Stomach (tissue), 9 donors: ENCODE results near the gene NRCAM. TPM values are rescaled to one million over a fixed set of nuclear protein-coding genes. Genes with fewer than 3 reads are reported as not detected.

ENCODE experiments used
- DNase-seq, 2 donors: peaks; one replicate each; pipeline versions ENCODE4 v3.0.0 to v3.0.0-alpha.2; 2013 to 2019
- H3K27ac ChIP-seq, 5 donors: fragments of 200-600 bp in 4 of 5; sonication (generic) in 4 of 5; one replicate each; pipeline ENCODE4 v1.5.1; 2013 to 2019; ENCODE audit warnings: mild to moderate bottlenecking in 1 of 5, moderate library complexity in 1 of 5
- H3K27me3 ChIP-seq, 3 donors: fragments of 200-600 bp; sonication (generic); one replicate each; pipeline ENCODE4 v1.5.1; 2017 to 2019; ENCODE audit warnings: mixed run types in 1 of 3
- H3K36me3 ChIP-seq, 4 donors: fragments of 200-600 bp; sonication (generic); 1 replicate in 3 of 4; 2 replicates in 1 of 4; pipeline ENCODE4 v1.5.1; 2016 to 2019
- H3K4me1 ChIP-seq, 4 donors: fragments of 200-600 bp; sonication (generic); one replicate each; pipeline ENCODE4 v1.5.1; 2016 to 2019
- H3K4me3 ChIP-seq, 4 donors: fragments of 200-600 bp; sonication (generic) in 3 of 4; one replicate each; pipeline ENCODE4 v1.5.1; 2016 to 2019; ENCODE audit warnings: mild to moderate bottlenecking in 1 of 4
- H3K9me3 ChIP-seq, 4 donors: fragments of 200-600 bp; sonication (generic); one replicate each; pipeline ENCODE4 v1.5.1; 2016 to 2019
- EP300 ChIP-seq: sonication (generic); formaldehyde crosslinking; IDR thresholded peaks from one replicate; pipeline ENCODE4 v1.6.1; 2017; ENCODE audit warnings: antibody characterized with exemption
- POLR2A ChIP-seq, 4 donors: fragments of 450-650 bp; IDR thresholded peaks; one replicate each; pipeline ENCODE4 v1.6.1; 2016; ENCODE audit warnings: antibody characterized with exemption in 4 of 4, control low read depth in 2 of 4, mild to moderate bottlenecking in 1 of 4, moderate library complexity in 1 of 4
- POLR2AphosphoS5 ChIP-seq, 3 donors: sonication (generic); formaldehyde crosslinking; IDR thresholded peaks; one replicate each; pipeline ENCODE4 v1.6.1; 2016; ENCODE audit warnings: antibody characterized with exemption in 3 of 3
- WGBS, 5 donors: extraction: QIAGEN DNeasy Blood & Tissue Kit in 3 of 5; methylation state at CpG; one replicate each; pipeline versions ENCODE4 v1.1.5 to v1.1.7; 2013 to 2018; 5-methylcytosine and 5-hydroxymethylcytosine counted together
- intact Hi-C: fragments of 100-400 bp; cut with DNase I; formaldehyde crosslinking; loops from one replicate; pipeline ENCODE4 v1.15.1; 2023; ENCODE audit warnings: low total_unique reads
- polyA plus RNA-seq, 3 donors: library from polyadenylated mRNA; stranded (reverse); fragments of 200-250 nt; gene quantifications; one replicate each; pipeline ENCODE4 v1.2.3, GENCODE V29; 2013
- total RNA-seq, 5 donors: library from RNA; depleted of rRNA; stranded (reverse); fragments of >200 nt; gene quantifications; one replicate each; pipeline versions ENCODE4 v1.1.0 to v1.2.3, GENCODE V29; 2014 to 2016
- TF ChIP-seq, protein P1 (sequence below), 7 experiments: fragments of 450-650 bp in 4 of 7; fragments of 200-600 bp in 3 of 7; sonication (generic) in 3 of 7; IDR thresholded peaks; one replicate each; pipeline ENCODE4 v1.5.1; 2016 to 2019; ENCODE audit warnings: antibody characterized with exemption in 7 of 7, control low read depth in 2 of 7, mild to moderate bottlenecking in 1 of 7
- donor health status: healthy with polysubstance abuse.
- donor health status: Bipolar disorder and iron deficiency.
- donor health status: healthy.

NRCAM gene
- total and polyA plus RNA-seq, 8 donors, result 1.2 to 9.4 (median 2.3) TPM

DNA sequence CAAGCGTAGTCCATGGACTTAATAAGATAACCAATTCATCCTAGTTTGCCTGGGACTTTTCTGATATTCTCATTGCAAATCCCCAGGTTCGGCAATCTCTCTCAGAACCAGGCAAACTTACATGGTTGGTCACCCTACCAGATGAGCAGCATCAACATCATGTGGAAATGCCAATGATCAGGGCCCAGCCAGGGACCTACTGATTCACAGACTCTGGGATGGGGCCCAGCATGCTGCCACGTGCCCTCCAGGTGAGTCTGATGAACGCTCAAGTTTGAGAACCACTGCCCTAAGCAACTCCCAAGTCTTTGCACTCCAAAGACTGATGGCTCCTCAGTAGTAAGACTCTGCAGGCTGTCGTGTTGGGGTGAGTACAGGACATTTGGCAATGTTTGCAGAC is 328.8 kb downstream of the NRCAM start:
- intact Hi-C loops, result no loop called here
- no peak for DNase-seq
- no peak overlapping the region for H3K27ac ChIP-seq
- H3K36me3 ChIP-seq, result no peaks in the 10 kb centered on the region
- 83 to 92% (median 86%) methylated on average over 5 of the region's 5 CpGs for WGBS, 5 donors
- H3K4me1 ChIP-seq, result no peaks in the 10 kb centered on the region
- TF ChIP-seq POLR2A (IDR thresholded peaks at IDR 0.05), result no peak
- TF ChIP-seq, protein P1, sequence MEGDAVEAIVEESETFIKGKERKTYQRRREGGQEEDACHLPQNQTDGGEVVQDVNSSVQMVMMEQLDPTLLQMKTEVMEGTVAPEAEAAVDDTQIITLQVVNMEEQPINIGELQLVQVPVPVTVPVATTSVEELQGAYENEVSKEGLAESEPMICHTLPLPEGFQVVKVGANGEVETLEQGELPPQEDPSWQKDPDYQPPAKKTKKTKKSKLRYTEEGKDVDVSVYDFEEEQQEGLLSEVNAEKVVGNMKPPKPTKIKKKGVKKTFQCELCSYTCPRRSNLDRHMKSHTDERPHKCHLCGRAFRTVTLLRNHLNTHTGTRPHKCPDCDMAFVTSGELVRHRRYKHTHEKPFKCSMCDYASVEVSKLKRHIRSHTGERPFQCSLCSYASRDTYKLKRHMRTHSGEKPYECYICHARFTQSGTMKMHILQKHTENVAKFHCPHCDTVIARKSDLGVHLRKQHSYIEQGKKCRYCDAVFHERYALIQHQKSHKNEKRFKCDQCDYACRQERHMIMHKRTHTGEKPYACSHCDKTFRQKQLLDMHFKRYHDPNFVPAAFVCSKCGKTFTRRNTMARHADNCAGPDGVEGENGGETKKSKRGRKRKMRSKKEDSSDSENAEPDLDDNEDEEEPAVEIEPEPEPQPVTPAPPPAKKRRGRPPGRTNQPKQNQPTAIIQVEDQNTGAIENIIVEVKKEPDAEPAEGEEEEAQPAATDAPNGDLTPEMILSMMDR (IDR thresholded peaks at IDR 0.05), result no peak
- TF ChIP-seq POLR2AphosphoS5 (IDR thresholded peaks at IDR 0.05), result no peak
- no peak for TF ChIP-seq EP300
- no peaks in the 10 kb centered on the region for H3K27me3 ChIP-seq
- H3K9me3 ChIP-seq, result no peaks in the 10 kb centered on the region
- H3K4me3 ChIP-seq, result no peak overlapping the region

DNA sequence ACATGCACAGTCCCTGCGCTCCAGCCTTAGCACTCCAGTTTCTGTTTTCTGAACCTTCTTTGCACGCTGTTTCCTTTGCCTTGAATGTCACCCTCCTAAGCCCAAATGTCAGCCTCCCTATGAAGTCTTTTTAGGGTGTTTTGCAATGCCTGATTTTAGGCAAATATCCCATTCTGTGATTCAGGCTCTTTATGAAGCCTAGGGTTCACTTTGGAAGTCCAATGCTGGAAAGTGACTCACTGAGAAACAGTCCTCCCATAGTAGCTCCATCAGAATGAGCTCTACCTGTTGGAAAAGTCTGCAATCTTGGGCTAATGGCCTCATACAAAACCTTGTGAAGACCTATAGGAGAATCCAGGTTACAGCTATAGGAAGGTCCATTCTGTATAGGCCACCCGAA is 331.4 kb downstream of the NRCAM start:
- DNase-seq, result no peak
- Histone ChIP-seq H3K36me3 (no peaks in the 10 kb centered on the region), H3K4me3 (no peak overlapping the region), H3K27ac (no peak overlapping the region), H3K27me3 (no peaks in the 10 kb centered on the region), H3K9me3 (no peaks in the 10 kb centered on the region), H3K4me1 (no peaks in the 10 kb centered on the region)
- no peak for TF ChIP-seq POLR2A (IDR thresholded peaks at IDR 0.05)
- TF ChIP-seq, protein P1 (IDR thresholded peaks at IDR 0.05), result no peak
- TF ChIP-seq POLR2AphosphoS5 (IDR thresholded peaks at IDR 0.05), result no peak
- no peak for TF ChIP-seq EP300
- intact Hi-C loops, result no loop called here
- WGBS, 5 donors, result 83 to 96% (median 92%) methylated on average over 3 of the region's 3 CpGs

DNA sequence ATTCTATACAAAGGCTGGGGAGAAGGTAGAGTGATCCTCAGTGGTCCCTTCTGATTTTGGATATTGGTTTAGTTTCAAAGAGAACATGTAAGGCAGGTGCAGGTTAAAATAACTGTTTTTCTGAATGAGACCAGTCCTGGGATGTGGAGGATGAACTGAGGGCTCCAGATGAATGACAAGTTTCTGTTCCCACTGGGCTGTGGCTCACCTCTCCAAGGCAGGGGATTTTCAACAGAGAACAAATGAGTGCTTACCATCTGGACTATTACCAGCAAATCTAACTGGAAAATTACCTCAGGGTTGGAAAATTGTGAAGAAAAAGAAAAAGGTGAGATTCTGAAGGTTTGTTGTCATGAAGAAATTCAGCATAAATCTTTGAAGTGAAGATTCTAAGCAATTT is 334.1 kb downstream of the NRCAM start:
- Histone ChIP-seq H3K9me3 (no peaks in the 10 kb centered on the region), H3K36me3 (no peaks in the 10 kb centered on the region), H3K27ac (no peak overlapping the region), H3K27me3 (no peaks in the 10 kb centered on the region), H3K4me3 (no peak overlapping the region), H3K4me1 (no peaks in the 10 kb centered on the region)
- no peak for DNase-seq
- intact Hi-C loops, result no loop called here
- no peak for TF ChIP-seq EP300
- no peak for TF ChIP-seq POLR2A (IDR thresholded peaks at IDR 0.05)
- no peak for TF ChIP-seq POLR2AphosphoS5 (IDR thresholded peaks at IDR 0.05)
- TF ChIP-seq, protein P1 (IDR thresholded peaks at IDR 0.05), result no peak

DNA sequence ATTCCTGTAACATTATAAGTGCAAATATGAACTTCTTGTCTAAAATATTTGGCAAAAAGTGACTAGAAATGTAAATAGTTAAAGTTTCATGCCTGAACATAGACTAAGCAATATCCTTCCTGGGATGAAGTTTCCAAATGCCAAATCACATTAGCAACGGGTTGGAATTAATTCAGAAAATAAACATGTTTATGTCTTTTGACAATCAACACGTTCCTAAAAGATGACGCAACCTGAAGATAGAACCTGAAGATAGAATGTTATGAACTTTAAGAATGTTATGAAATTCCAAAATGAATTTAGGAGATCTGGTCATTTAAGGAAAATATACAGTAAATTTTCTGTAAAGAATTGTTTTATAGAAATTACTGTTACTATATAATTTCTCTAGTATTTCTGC is 335.3 kb downstream of the NRCAM start:
- Histone ChIP-seq H3K27ac (no peak overlapping the region), H3K27me3 (no peaks in the 10 kb centered on the region), H3K4me3 (no peak overlapping the region), H3K36me3 (no peaks in the 10 kb centered on the region), H3K9me3 (no peaks in the 10 kb centered on the region), H3K4me1 (no peaks in the 10 kb centered on the region)
- DNase-seq, result no peak
- TF ChIP-seq, protein P1 (IDR thresholded peaks at IDR 0.05), result no peak
- no peak for TF ChIP-seq POLR2A (IDR thresholded peaks at IDR 0.05)
- TF ChIP-seq EP300, result no peak
- no peak for TF ChIP-seq POLR2AphosphoS5 (IDR thresholded peaks at IDR 0.05)
- WGBS, 5 donors, result 59 to 70% (median 67%) methylated on average over 3 of the region's 3 CpGs
- intact Hi-C loops, result no loop called here
